Left ventricle myocardium inferior (tissue), 1 donor: ENCODE results near the gene PLXND1. TPM values are rescaled to one million over a fixed set of nuclear protein-coding genes. Genes with fewer than 3 reads are reported as not detected.
A peak's percentile ranks its signal among the peaks of the same experiment; 100 is the strongest.
"Not testable (repeated sequence)": the region's sequence is repeated elsewhere in the genome, so short reads cannot be mapped to it uniquely, and the experiment has no call there.

Source experiments
- DNase-seq: peaks from one replicate; pipeline ENCODE4 v3.0.0-alpha.2; 2020
- H3K27ac ChIP-seq: fragments of 200-600 bp; replicated peaks from 2 replicates; pipeline ENCODE4 v1.8.0; 2021
- H3K27me3 ChIP-seq: fragments of 200-600 bp; 2 replicates; pipeline ENCODE4 v1.8.0; 2021; ENCODE audit warnings: low read depth
- H3K36me3 ChIP-seq: fragments of 200-600 bp; 2 replicates; pipeline ENCODE4 v1.8.0; 2021
- H3K4me1 ChIP-seq: fragments of 200-600 bp; 2 replicates; pipeline ENCODE4 v1.8.0; 2021
- H3K4me3 ChIP-seq: fragments of 200-600 bp; 2 replicates; pipeline ENCODE4 v1.8.0; 2021; ENCODE audit warnings: mild to moderate bottlenecking, moderate library complexity
- H3K9me3 ChIP-seq: fragments of 200-600 bp; replicated peaks from 2 replicates; pipeline ENCODE4 v1.8.0; 2021
- intact Hi-C: fragments of 100-400 bp; cut with micrococcal nuclease; formaldehyde crosslinking; loops from one replicate; pipeline ENCODE4 v1.11.0; 2022
- total RNA-seq: library from RNA; stranded (reverse); fragmentation: NEBNext Ultra II Directional; extraction: Animal tissue kit (Norgen Biotek cat#: 25700); gene quantifications from one replicate; pipeline ENCODE4 v1.2.1, GENCODE V29; 2021
- TF ChIP-seq, protein P1 (sequence below): fragments of 200-600 bp; IDR thresholded peaks from 2 replicates; pipeline ENCODE4 v1.8.0; 2021; ENCODE audit warnings: antibody characterized with exemption, mild to moderate bottlenecking, borderline replicate concordance
- donor health status: DM: no; HTN: yes; CAD: no; lungs with severe emphysema.

PLXND1 gene
- total RNA-seq, 1 donor from 2014 or later = 45.5 TPM

GRCh38 chr3:129650256-129650872 is 43.9 kb upstream of the PLXND1 start:
- TF ChIP-seq, protein P1, sequence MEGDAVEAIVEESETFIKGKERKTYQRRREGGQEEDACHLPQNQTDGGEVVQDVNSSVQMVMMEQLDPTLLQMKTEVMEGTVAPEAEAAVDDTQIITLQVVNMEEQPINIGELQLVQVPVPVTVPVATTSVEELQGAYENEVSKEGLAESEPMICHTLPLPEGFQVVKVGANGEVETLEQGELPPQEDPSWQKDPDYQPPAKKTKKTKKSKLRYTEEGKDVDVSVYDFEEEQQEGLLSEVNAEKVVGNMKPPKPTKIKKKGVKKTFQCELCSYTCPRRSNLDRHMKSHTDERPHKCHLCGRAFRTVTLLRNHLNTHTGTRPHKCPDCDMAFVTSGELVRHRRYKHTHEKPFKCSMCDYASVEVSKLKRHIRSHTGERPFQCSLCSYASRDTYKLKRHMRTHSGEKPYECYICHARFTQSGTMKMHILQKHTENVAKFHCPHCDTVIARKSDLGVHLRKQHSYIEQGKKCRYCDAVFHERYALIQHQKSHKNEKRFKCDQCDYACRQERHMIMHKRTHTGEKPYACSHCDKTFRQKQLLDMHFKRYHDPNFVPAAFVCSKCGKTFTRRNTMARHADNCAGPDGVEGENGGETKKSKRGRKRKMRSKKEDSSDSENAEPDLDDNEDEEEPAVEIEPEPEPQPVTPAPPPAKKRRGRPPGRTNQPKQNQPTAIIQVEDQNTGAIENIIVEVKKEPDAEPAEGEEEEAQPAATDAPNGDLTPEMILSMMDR = peak; percentile 79
- DNase-seq = peak; percentile 47
- Histone ChIP-seq H3K4me1 (peaks cover 27% of the 10 kb centered on the region), H3K27me3 (no peaks in the 10 kb centered on the region), H3K4me3 (no peak overlapping the region), H3K36me3 (peaks cover 10% of the 10 kb centered on the region), H3K27ac (no peak overlapping the region), H3K9me3 (no peaks in the 10 kb centered on the region)
- intact Hi-C loops = loop anchor here (2.0 to 10.0 kb wide), 2 partner anchors 174 to 284 kb away; no protein-coding TSS in a partner anchor

GRCh38 chr3:129648391-129648790 is 41.9 kb upstream of the PLXND1 start:
- Histone ChIP-seq H3K36me3 (no peaks in the 10 kb centered on the region), H3K9me3 (no peaks in the 10 kb centered on the region), H3K4me1 (peaks cover 22% of the 10 kb centered on the region), H3K27me3 (no peaks in the 10 kb centered on the region), H3K27ac (no peak overlapping the region), H3K4me3 (no peak overlapping the region)
- intact Hi-C loops = no loop called here
- no peak for DNase-seq
- TF ChIP-seq, protein P1 = no peak

DNA sequence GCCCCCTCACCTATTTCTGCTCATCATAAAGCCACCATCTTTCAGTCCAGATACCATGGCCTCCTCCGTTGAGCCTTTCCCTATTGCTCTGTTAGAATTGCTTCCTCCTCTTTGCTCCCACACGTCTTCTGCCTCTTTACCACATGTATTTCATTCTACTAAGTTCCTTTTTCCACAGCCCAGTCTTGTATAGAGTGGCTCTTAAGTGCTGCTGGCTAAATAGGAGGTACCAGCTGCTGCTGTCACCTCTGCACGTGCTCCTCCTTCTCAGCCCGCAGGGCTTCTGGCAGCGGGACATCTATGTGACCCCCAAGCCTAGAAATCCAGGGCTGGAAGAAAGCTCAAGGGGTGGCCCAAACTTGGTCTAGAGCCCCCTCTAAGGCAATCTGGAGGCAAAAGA is 38.8 kb upstream of the PLXND1 start:
- TF ChIP-seq, protein P1 = no peak
- intact Hi-C loops = no loop called here
- no peak overlapping the region for H3K4me3 ChIP-seq

DNA sequence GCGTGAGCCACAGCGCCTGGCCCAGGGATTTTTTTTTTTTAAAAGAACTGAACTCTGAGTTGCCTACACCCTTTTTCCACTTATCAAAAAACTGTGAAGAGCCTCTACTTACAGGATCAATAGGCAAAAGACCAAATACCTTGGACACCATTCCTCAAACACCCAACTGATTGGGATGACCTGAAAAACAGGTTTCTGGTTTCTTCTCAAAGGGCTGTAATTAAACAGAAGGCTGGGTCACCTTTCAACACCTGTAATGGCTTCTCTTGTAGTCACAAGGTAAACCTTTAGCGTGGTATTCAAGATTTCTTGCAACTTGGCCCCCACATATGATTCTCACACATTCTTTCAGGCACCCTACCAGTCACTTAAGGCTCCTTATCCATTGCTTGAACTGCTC is 38.4 kb upstream of the PLXND1 start:
- no peaks in the 10 kb centered on the region for H3K9me3 ChIP-seq
- H3K4me3 ChIP-seq = no peak overlapping the region
- intact Hi-C loops = no loop called here
- H3K27me3 ChIP-seq = no peaks in the 10 kb centered on the region
- no peaks in the 10 kb centered on the region for H3K36me3 ChIP-seq
- no peak overlapping the region for H3K27ac ChIP-seq
- TF ChIP-seq, protein P1 = no peak
- peaks cover under 1% of the 10 kb centered on the region for H3K4me1 ChIP-seq
- no peak for DNase-seq

More for the DNA sequence above, 38.8 kb upstream of the PLXND1 start:
- Histone ChIP-seq H3K4me1 (peaks cover 5% of the 10 kb centered on the region), H3K27me3 (no peaks in the 10 kb centered on the region), H3K27ac (no peak overlapping the region), H3K9me3 (no peaks in the 10 kb centered on the region), H3K36me3 (no peaks in the 10 kb centered on the region)
- DNase-seq = no peak

DNA sequence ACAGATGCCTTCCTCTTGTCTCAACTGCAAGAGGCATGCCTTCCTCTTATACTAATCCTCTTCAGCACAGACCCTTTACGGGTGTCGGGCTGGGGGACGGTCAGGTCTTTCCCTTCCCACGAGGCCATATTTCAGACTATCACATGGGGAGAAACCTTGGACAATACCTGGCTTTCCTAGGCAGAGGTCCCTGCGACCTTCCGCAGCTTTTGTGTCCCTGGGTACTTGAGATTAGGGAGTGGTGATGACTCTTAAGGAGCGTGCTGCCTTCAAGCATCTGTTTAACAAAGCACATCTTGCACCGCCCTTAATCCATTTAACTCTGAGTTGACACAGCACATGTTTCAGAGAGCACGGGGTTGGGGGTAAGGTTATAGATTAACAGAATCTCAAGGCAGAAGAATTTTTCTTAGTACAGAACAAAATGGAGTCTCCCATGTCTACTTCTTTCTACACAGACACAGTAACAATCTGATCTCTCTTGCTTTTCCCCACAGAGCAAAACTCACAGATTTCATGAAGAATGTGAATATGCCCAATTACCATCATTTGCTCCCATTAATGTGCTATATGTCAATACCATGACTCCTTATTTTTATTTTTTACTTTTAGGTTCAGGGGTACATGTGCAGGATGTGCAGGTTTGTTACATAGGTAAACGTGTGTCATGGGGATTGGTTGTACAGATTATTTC is 35.2 kb upstream of the PLXND1 start:
- DNase-seq, H3K4me3 ChIP-seq, H3K27ac ChIP-seq, H3K27me3 ChIP-seq, intact Hi-C loops, H3K4me1 ChIP-seq, H3K36me3 ChIP-seq, H3K9me3 ChIP-seq: not testable (repeated sequence)

DNA sequence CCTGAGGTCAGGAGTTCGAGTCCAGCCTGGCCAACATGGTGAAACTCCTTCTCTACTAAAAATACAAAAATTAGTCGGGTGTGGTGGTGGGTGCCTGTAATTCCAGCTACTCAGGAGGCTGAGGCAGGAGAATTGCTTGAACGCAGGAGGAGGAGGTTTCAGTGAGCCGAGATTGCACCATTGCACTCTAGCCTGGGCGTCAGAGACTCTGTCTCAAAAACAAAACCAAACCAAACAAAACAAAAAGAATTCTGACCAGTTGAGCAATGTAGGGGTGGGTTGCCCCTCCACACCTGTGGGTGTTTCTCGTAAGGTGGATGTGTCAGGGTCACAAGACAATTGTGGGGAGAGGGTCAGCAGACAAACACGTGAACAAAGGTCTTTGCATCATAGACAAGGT is 34.5 kb upstream of the PLXND1 start:
- H3K27ac ChIP-seq, H3K27me3 ChIP-seq, H3K4me1 ChIP-seq, H3K4me3 ChIP-seq, DNase-seq, H3K9me3 ChIP-seq, intact Hi-C loops, H3K36me3 ChIP-seq: not testable (repeated sequence)
